HG03521 (cell line): ENCODE data around the gene GRIN2A.

Experiments used
- ATAC-seq: cut with Tn5 transposase; IDR thresholded peaks from one replicate; pipeline ENCODE4 v1.9.1; 2021; ENCODE audit warnings: mild to moderate bottlenecking, moderate library complexity; ENCODE audit not compliant: unreplicated experiment

Gene GRIN2A

GRCh38 chr16:10182222-10183053 is at the start of gene GRIN2A:
Gene GRIN2A, minus strand, starts transcription at chr16:10182428. Its CDS starts 2,017 bp downstream, at chr16:10180411.
- ATAC-seq, result no peak

DNA sequence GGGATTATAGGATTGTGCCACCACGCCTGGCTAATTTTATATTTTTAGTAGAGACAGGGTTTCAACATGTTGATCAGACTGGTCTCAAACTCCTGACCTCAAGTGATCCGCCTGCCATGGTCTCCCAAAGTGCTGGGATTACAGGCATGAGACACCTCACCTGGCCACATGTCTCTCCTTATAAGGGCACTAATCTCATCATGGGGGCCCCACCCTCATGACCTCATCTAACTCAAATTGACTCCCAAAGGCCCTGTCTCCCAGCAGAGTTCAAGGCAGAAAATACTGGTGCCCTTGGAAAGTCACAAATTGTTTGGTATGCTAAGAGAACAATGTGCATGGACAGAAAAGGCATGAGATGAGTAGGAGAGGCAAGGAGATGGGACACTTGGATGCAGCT is 49.3 kb upstream of the GRIN2A start:
- no peak for ATAC-seq

DNA sequence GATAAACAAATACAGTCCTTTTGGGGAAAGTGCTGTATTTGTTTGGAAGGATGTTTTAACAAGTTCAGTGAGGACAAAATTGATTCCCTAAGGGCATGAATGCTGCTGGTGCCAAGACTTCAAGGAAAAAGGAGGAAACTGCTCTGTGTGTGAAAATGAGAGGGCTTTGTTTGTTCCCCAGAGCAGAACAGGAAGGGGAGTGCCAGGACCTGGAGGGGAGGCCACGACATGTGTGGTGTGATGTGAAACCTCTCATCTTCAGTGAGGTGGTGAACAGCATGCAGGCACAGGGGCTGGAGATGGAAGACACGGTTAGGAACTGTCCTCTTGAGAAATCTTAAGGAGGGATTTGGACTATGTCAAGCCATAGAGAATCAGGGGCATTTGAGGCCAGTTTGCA is 46.6 kb upstream of the GRIN2A start:
- ATAC-seq, result no peak

DNA sequence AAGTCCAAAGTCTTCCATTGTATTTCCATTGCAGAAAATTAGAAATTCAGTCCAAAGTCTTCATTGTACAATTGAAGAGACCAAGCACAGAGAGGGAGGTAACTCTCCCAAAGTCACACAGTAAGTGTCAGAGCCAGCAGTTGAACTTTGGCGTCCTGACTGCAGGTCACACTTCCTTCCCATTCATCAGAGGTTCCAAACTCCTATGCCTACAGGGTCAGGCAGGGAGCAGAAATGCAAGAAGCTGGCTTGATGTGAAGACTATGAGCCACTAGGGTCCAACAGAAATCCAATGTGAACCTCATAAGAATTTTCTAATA is 44.7 kb upstream of the GRIN2A start:
- ATAC-seq, result no peak

DNA sequence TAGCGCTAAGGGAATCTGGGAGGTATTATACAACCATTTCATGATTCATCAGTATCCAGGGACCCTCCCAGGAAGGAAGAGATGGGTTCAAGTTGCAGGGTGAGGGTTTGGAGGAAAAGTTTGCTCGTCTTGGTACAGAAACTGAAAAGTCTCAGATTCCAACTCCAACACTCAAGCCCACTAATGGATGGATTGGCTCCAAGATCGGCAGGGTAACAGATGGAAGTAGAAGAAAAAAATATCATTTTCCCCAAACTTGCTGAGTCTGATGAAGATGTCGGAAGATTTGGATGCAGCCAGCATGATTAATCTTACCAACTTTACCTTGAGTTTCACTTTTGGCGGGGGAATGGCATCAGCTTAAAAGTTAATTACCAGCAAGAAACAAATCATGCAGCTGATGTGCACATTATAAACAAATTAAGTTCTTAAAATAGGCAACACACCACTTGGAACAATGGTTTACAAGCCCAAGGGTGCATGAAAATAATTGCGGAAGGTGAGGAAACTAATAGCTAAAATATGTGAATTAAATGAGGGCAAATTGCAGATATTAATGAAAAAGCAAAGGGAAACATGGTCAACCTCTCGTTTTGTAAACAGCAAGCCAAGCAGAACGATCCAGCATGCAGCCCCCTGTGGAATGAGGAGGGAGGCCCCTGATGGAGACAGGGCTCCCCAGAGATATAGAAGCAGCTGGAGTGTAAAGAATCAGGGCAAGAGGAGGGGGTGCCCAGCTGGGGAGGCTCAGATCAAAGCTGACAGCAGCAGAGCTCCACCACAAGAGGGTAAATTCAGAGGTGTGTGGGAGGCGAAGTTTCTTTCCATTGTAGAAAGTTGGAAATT is 44.1 kb upstream of the GRIN2A start:
- no peak for ATAC-seq

DNA sequence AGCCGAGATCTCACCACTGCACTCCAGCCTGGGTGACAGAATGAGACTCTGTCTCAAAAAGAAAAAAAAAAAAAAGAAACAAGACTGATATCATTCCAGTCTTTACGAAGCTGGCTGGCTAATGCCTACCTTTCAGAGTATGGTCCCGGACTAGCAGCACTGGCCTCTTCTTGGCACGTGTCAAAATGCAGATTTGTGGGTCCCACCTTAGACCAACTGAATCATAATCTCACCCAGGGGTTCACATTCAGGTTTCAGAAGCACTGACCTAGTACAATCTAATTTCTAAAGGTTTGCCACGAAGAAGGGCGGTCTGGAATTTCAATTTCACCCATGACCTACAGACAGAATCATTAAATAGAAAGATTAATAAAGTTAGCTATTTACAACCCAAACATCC is 43.4 kb upstream of the GRIN2A start:
- ATAC-seq, result no peak

DNA sequence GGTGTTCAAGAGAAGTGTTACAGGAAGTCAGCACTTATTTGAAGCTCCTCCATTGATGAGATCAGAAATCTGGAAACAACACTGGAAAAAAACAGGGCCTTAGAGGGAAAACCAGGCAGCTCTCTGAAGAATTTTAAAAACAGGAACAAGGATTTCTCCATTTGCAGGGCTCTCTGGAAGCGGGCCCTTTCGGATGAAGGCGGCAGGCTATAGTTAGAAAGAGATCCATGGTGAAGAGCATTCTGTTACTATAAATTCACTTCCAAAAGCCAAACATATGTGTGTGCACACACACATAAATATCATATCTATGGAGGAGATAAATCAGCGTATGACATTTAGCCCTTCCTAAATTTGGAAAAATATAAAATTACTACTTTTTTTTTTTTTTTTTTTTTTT is 42.6 kb upstream of the GRIN2A start:
- ATAC-seq, result no peak

DNA sequence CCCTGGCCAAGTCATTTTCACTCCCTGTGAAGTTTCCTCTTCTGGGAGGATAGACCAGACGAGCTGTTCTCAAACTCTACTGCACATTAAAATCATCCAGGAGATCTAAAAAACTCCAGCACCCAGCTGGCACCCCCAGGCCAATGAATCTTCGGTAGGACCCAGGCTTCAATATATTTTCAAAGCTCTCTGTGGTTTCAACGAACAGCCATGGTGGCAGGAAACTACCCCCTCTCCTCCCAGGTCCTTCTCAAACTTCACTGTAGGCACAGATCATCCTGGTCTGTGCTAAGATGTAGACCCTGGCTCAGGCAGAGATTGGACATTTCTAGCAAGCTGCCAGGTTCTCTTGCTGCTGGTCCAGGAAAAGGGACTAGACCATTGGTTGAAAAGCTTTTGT is 38.7 kb upstream of the GRIN2A start:
- ATAC-seq, result no peak

- no peak for ATAC-seq
These were observed 37.5 kb upstream of the GRIN2A start for GRCh38 chr16:10219742-10220141.

DNA sequence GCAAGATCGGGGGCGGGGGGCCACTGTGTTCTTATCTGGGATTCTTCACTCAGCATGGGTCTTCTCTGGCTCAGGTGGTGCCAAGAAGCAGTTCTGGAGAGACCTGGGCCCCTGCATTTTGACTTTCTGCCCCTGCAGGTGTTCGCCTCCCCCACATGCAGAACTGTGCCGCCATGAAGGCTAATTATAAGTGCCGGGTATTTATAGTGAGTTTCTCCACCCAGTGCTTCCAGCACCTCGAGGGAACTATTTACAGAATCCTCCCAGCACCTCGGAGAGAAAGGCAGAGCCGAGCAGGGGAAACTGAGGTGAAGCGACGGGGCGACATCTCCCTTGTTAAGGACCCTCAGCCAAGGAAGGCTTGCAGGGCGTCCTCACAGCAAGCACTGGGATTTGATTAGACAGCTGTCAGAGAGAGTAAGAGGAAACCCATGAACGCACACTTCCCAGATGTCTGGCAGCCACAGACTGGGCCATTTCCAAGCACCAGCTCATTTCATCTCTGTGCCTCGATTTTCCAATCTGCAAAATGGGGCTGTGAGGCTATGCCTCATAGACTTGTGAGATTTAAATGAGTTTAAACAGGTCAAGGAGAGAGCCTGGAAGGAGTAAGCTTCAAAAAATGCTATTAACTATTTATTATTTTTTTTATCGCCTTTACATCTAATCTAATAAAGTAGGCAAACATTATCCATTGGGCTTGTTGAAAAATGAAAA is 36.4 kb upstream of the GRIN2A start:
- no peak for ATAC-seq

DNA sequence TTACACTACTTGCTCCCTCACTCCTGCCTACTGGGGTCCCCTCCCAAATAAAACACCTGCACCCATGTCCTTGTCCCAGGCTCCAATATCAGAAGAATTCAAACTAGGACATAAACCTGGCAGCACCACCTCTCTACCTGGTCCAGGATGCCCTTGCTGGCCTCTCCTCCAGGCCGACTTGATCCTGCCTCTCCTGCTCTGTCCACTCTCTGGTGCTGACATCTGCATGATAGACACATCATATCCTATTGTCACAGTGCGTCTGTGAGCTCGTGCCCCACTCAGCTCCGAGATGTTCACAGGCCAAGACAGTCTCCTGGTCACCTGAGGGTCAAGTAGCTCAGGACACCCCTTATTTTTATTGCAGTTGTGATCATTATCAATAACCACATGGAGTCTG is 31.5 kb upstream of the GRIN2A start:
- ATAC-seq, result no peak

- ATAC-seq, result no peak
These were observed 28.7 kb upstream of the GRIN2A start for GRCh38 chr16:10210944-10211343.

- ATAC-seq, result no peak
These were observed 24.6 kb upstream of the GRIN2A start for GRCh38 chr16:10206865-10207264.

GRCh38 chr16:10206215-10206614 is 24.0 kb upstream of the GRIN2A start:
- ATAC-seq, result no peak

DNA sequence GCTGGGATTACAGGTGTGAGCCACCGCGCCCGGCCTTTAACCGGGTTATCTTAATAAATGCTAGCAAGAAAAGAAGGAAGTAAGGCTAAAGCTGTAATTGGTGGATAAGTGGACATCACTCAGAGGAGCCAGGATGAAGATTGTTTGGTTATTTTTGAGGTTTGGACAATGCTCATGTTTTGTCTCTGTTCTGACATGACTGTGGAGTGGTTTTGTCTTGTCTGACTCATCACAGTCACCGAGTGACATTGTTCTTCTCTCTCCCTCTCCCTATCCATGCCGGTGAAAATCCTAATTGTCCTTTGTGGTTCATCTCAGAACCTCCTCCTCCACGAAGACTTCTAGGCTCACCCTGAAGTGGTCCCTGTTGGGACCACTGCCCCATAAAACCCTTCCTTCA is 23.5 kb upstream of the GRIN2A start:
- ATAC-seq, result no peak

GRCh38 chr16:10202649-10203048 is 20.4 kb upstream of the GRIN2A start:
- ATAC-seq, result no peak

DNA sequence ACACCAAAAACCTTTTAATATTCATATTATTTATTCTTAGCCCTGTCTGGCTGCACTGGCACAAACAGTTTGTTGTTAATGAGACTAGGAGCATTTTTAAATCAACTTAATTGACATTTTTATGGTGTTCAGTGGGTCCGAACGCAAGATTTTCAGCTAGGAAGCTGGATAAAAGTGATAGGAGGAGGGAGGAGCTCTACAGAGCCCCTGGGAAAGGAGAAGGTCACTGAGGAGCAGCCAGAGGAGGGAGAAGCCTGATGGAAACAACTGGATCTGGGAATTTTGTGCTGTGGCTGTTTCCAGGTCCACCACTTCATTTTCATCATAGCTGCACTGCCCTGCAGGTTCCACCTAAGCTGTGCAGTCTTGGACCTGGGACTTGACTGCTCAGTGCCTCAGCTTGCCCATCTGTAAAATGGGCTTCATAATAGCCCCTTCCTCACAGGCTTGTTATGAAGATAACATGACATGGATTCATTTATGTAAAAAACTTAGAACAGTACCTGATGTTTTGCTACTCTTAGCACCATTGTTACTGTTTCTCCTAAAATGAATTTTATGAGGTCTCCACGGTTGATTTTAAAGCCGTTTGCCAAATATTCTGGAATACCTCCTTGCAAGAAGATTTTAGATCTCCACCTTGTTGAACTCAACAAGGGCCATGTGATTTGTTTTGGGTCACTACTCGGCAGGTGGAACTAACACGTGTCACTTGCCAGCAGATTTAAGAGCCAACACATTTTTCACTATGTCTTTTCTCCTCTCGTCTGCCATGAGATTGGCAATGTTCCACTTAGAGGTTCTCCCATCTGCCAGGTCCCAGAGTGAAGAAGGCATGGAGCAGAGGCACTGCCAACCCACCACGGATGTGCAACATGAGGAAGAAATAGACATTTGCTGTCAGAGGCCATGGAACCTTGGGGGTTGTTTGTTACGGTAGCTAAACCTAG is 18.7 kb upstream of the GRIN2A start:
- ATAC-seq, result no peak

DNA sequence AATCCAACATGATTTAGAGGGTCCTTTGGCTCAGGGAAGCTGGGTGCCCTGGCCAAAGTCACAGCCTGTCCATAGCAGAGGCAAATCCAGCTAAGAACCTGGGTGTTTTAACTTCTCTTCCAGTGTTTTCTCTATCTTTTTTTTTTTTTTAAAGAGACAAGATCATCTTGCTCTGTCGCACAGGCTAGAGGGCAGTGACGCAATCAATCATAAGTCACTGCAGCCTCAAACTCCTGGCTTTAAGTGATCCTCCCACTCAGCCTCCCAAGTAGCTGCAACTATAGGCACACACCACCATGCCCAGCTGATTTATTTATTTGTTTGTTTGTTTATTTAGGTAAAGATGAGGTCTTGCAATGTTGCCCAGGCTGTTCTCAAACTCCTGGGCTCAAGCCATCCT is 14.8 kb upstream of the GRIN2A start:
- ATAC-seq, result no peak

GRCh38 chr16:10191096-10191495 is 8.9 kb upstream of the GRIN2A start:
- no peak for ATAC-seq

DNA sequence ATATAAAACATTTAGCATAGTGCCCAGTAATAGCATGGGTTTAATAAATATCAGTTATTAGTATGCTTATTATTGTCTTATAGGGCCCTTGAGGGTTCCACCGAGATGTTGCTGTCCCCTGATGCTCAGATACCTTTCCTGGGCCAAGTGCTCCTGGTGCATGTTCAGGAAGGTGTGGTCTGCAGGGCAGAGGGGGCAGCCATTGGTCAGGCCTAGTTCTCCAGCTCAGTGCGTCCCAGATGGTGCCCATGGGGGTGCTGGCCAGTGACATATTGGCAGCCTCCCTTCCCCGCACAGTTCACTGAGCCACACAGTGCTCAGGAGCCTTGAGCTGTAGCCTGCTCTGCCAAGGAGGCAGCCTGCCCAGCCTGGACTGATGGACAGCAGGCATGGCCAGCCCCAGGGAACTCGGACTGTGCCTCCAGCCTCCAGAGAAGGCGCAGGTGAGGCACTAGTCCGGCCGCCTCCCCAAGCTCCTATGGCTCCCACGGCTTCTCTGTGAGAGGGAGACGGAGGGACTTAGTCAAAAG is 7.7 kb upstream of the GRIN2A start:
- no peak for ATAC-seq
